Activated CD4-positive, alpha-beta T cell treated with anti-CD3 and anti-CD28 coated beads, Interleukin-2, Interleukin-6, amounts not matched to agents 100 ng/mL and 50 ng/mL, durations not matched to agents 16 hours and 8 hours (primary cell): ENCODE data around the gene LRRC3C.

Experiments
- DNase-seq: peaks from one replicate; pipeline ENCODE4 v3.0.0-alpha.2; 2020

The LRRC3C gene

DNA sequence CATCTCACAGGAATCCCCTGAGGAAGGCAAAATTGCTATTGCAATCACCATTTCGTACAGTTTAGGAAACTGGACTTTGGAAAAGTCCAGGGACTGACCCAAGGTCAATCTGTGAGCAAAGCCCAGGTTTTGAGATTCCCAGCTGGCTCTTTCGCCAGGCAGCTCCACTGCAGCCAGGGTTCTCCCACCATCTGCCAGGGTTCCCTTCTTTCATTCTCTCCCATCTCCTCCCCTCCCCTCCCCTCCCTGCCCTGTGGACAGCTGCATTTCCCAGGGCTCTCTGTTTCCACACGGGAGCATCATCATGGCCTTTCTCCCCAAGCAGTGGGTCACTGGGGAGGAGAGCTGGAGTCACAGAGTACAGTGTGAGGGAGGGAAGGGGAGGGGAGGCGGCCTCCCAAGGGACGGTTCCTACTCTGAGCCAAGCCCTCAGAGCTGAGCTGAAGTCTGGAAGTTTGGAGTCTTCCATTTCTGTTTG, 23.4 kb downstream of the LRRC3C start:
- DNase-seq: no peak

DNA sequence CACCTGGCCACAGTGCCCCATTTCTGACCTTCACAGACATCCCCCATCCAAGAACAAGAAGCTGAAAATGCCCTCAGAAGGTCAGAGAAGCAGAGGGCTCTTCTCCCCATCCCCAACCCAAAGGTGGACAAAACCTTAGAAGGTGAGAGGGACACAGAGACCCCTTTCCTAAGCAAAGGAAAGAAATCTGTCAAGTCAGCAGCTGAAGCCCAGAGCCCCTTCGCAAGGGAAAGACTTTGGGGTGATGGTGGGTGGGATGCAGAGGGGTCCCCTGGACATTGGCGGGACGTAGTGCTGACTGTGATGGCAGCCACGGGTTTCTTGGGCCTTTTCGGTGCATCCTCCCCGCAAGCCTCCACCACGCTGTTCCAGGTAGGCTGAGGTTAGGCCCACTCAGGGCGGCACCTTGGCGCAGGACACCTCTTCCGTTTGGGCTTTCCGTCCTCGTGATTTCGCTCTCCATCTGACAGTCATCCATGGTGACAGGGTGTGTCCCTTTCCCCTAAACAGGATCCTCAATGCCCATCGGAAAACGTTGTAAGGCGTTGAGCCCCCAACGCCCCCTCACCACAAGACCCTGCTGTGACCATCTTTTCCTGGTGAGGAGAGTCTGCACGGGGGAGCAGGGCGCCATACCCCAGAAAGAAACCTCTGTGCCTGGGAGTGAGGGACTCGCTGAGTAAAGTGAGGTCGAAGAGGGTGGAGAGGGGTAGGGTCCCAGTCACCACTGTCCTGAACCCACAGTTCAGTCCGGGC, 24.6 kb downstream of the LRRC3C start:
- DNase-seq: no peak

DNA sequence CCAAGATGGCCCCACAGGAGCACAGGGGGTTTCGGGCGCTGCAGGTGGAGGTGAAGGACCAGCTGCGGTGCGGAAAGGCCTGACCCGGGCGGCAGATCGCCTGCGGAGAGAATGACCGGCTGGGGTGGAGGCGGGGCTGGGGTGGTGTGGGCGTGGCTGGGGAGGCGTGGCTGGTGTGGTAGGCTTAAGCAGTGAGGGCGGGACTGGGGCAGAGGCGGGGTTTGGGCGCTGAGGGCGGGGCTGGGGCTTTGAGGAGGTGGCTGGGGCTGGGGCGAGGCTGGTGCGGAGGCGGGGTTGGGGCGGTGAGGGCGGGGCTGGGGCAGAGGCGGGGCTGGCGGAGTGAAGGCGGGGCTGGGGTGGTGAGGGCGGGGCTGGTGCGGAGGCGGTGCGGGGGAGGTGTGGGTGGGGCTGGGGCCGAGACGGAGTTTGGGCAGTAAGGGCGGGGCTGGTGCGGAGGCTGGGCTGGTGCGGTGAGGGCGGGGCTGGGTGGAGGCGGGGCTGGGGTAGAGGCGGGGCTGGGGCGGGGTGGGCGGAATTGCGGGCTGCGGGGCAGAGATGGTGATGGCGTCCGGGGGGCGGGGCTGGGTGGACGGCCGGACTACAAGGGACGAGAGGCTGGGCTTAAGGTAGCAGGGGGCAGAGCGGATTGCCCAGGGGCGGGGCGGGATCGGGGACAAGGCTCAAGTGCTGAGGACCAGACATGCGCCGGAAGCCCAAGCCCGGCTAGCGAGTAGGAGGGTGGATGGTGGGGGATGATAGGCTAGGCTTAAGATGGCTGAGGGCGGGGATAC, 25.3 kb downstream of the LRRC3C start:
- DNase-seq: peak; percentile 99

DNA sequence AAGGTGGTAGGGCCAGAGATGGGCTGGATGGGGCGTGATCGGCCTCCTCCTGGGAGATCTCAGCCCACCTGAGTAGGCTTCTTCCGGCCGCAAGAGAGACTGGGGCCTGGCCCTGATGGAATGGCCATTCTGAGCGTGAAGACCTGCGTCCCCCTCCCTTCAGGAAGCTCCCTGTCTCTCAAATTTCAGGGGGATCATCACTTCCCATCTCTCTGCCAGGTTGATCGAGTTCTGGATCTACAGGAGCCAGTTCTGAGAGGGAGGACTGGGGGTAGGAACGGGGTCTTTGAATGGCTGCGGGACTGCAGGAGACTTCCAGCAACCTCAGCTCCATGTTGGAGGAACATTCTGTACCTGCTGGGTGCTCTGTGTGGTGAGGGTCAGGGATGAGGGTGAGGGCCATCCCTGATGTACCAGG, 25.9 kb downstream of the LRRC3C start:
- DNase-seq: no peak

GRCh38 chr17:39954876-39955275, 27.3 kb downstream of the LRRC3C start:
- no peak for DNase-seq

- DNase-seq: no peak
These were observed 28.2 kb downstream of the LRRC3C start for GRCh38 chr17:39955726-39956225.

GRCh38 chr17:39960524-39961041, 33.1 kb downstream of the LRRC3C start:
- DNase-seq: no peak

- DNase-seq: no peak
These were observed 35.2 kb downstream of the LRRC3C start, which contains the start of gene GSDMA for GRCh38 chr17:39962642-39963220. Gene GSDMA, plus strand, starts transcription at chr17:39963004. Its CDS starts 2,684 bp downstream, at chr17:39965688.

DNA sequence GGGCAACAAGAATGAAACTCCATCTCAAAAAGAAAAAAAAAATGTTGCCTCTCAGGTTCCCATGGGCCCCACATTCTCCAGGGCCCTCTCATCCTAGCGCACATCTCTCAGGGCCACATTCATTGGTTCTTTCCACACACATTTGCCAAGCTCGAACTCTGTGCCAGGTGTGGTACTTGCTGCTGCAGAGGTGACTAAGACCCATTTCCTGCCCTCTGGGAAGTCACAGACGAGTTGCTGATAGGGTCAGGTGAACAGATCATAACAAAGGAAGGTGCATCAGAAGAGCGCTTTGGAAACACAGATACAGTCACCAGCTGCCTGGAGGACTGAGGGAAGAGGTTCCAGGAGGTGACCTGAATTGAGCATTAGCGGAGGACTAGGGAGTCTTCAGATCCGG, 36.3 kb downstream of the LRRC3C start:
- DNase-seq: no peak

DNA sequence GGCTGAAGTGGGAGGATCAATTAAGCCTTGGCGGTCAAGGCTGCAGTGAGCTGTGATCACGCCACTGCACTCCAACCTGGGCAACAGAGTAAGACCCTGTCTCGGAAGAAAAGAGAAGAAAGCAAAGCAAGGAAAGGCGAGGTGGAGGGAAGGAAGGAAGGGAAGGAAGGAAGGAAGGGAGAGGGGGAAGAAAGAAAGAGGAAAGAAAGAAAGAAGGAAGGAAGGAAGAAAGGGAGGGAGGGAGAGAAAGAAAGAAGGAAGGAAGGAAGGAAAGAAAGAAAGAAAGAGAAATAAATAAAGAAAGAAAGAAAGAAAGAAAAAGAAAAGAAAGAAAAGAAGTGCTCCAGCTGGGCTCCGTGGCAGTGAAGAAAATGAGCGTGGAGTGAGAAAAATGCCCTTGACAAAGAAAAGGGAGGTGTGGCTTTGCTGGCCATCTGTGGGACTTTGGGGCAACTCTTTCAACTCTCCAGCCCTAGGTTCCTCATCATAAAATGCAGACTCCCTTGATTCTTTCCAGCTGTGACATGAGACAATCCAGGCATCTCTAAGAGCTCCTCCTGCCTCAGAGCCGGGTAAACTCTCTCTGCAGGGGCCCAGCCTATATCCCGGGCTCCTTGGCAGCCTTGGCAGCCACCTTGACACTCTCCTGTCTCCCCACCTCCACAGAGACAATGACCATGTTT, 37.6 kb downstream of the LRRC3C start:
- DNase-seq: no peak

GRCh38 chr17:39966771-39967170, 39.2 kb downstream of the LRRC3C start:
- DNase-seq: no peak

DNA sequence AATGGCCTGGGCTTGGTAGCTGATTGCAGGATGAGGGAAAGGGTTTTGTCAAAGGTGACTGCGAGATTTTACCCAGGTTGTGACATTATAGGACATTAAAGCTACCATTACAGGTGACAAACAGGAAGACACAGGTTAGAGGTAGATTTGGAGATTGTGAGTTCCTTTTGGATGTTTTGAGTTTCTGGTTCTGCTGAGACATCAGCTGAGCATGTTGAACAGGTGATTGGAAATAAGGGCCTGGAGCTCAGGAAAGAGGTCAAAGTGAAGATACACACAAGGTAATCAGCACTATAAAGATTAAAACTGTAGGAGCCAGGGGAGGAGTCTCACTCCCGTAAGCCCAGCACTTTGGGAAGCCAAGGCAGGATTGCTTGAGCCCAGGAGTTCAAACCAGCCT, 41.2 kb downstream of the LRRC3C start:
- no peak for DNase-seq

GRCh38 chr17:39969375-39969774, 41.8 kb downstream of the LRRC3C start:
- no peak for DNase-seq

DNA sequence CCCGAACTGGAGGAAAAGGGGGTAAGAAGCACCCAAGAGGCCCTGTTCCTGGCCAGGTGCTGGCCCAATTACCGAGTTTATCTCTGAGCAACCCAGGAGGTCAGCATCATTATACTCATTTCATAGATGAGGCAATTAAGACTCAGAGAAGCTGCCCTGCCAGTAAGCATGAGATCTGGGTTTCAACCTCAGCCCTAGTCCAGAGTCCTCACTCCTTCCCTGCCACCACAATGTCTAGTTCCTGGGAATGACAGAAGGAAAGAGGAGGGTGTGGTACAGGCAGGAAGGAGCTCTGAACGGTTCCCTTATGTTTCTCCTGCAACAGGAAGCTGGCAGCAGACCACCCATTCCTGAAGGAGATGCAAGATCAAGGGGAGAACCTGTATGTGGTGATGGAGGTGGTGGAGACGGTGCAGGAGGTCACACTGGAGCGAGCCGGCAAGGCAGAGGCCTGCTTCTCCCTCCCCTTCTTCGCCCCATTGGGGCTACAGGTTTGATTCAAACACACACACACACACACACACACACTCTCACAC, 42.7 kb downstream of the LRRC3C start:
- no peak for DNase-seq

GRCh38 chr17:39971076-39971603, 43.6 kb downstream of the LRRC3C start:
- no peak for DNase-seq

DNA sequence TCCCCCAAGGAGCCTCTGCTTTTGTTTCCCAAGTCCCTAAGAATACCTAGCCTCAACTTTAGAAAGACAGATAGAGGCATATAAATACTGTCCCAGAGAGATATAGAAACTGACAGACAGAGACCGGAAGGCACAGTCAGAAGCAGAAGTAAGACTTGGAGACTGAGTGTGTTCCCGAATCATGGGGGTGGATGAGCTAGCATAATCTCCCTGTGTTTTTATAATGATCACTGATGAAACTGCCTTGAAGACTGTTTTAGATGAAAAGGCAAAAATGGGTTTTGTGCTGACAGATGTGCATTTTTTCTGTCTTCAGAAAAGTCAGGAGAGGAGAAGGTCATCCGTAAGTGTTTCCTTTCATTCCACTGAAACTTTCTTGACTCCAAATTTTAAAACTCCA, 44.7 kb downstream of the LRRC3C start:
- DNase-seq: no peak

DNA sequence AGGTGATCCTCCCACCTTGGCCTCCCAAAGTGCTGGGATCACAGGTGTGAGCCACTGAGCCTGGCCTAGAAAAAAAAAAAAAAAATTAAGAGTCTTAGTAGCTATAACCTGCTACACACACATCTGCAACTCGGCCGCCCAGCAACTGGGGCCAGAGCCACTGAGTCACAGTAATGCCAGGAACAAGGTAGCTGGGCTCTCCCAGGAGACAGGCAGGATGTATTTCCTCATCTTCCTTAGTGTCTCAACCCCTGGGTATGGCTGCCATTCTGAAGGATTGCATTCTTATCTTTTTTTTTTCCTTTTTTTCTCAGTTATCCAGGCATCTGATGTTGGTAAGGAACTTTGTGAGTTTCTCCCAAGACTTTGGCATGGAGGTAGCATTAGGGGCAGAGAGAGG, 46.0 kb downstream of the LRRC3C start:
- no peak for DNase-seq

DNA sequence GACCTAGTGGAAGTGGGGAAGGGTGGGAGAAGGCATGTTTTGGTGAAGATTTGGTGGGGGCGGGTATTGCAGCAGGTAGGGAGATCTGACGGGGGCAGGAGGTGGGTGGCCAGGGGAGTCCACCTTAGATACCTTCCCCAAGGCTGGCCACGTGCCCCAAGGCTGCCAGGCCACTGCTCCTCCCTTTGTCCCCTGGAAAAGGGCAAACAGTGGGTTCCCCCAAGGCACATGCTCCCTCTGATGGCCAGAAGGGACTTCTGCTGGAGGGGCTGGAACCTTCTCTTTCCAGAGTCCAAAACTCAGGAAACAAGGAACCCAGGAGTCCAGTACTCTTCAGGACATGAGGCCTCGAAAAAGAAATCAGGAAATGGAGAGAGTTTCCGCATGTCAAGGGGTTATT, 46.9 kb downstream of the LRRC3C start:
- DNase-seq: no peak

DNA sequence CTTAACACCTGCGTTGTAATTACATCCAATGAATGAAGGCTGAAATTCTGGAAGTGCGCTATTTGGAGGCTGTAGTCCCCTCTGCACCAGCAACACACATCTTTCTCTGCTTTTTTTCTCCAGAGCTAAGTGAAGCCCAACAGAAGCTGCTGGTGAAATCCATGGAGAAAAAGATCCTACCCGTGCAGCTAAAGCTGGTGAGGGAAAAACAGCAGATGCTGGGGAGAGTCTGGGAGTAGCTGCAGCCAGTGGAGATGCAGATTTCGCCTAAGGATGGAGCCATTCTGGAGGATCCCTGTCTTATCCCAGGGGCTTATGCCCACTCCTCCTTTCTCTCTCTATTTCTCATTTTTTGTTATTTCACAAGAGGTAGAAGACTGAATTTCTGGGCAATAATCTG, 48.3 kb downstream of the LRRC3C start:
- no peak for DNase-seq

DNA sequence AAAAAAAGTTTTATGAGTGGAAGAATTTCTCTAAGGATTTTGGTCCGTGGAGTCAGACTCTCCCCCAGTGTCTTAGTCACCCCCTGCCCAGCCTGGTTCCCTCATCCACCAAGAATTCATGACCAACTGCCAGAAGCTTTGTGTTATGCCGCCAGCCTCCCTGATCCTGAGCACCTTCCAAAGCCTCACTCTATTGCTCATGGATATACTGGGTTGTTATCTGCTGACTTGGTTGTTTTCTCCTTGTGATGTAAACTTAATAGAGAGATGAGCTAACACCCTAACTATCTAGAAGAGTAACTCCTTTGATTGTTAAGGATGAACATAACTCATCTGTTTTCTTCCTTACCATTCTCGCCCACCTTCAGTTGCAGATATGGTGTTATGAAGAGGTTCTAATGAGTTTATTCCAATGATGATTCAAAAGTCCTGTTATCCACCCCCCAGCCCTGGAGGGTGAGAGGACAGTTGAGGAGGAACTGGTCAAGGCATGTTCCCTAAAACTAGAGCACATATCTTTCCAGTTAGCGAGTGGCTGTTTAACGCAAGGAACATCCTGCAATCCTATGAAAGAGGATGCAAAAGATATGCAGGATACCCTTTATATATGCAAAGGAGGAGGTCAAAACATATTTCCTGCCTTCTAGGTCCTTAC, 51.6 kb downstream of the LRRC3C start:
- no peak for DNase-seq

DNA sequence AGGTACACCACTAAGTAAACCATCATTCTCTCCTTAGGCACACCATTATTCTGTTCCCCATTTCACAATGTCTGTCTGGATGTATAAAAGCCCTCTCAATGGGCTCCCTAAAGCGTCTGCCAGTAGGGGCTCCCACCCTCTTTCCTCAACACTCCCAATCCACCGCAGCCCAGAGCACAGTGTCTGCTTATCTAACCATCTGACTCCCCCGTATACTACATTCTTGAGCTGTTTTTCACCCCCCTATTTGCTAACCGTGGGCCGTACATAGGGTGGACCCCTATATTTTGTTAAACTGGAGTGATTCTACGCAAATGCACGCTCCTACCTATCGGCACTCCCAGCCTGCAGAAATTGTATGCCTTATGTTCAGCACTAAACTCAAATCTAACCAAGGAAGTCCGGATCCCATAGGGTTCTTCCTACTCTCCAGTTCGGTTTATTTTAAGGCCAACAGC, 52.4 kb downstream of the LRRC3C start:
- DNase-seq: peak; percentile 18
